Testis (tissue), 3 donors: ENCODE measurements around the gene SLC24A3. TPM values are rescaled to one million over a fixed set of nuclear protein-coding genes. Genes with fewer than 3 reads are reported as not detected.

ENCODE experiments used
- DNase-seq: peaks from one replicate; pipeline ENCODE4 v3.0.0-alpha.2; 2019
- H3K27ac ChIP-seq, 2 donors: fragments of 200-600 bp; sonication (generic); one replicate each; pipeline ENCODE4 v1.5.1; 2019
- H3K27me3 ChIP-seq: fragments of 200-600 bp; sonication (generic); one replicate; pipeline ENCODE4 v1.5.1; 2019
- H3K36me3 ChIP-seq: fragments of 200-600 bp; sonication (generic); one replicate; pipeline ENCODE4 v1.5.1; 2017; ENCODE audit warnings: low read depth; ENCODE audit errors: missing control alignments
- H3K4me1 ChIP-seq: fragments of 200-600 bp; sonication (generic); one replicate; pipeline ENCODE4 v1.5.1; 2019
- H3K4me3 ChIP-seq, 2 donors: fragments of 200-600 bp; sonication (generic); one replicate each; pipeline ENCODE4 v1.5.1; 2017 to 2019
- H3K9me3 ChIP-seq: fragments of 200-600 bp; sonication (generic); one replicate; pipeline ENCODE4 v1.5.1; 2017
- CTCF ChIP-seq, 3 experiments: fragments of 450-650 bp in 2 of 3; fragments of 200-600 bp in 1 of 3; sonication (generic) in 1 of 3; IDR thresholded peaks; one replicate each; pipeline ENCODE4 v1.5.1; 2016 to 2019; ENCODE audit warnings: antibody characterized with exemption in 3 of 3, mild to moderate bottlenecking in 2 of 3, moderate library complexity in 1 of 3
- POLR2A ChIP-seq: fragments of 450-650 bp; IDR thresholded peaks from one replicate; pipeline ENCODE4 v1.6.1; 2017; ENCODE audit warnings: antibody characterized with exemption, mild to moderate bottlenecking, moderate library complexity
- WGBS, 2 donors: methylation state at CpG; one replicate each; pipeline ENCODE4 v1.1.5; 2018; 5-methylcytosine and 5-hydroxymethylcytosine counted together
- intact Hi-C: fragments of 100-400 bp; cut with DNase I; formaldehyde crosslinking; loops from one replicate; pipeline ENCODE4 v1.15.1; 2023; ENCODE audit warnings: low total_unique reads
- polyA plus RNA-seq: library from polyadenylated mRNA; stranded (reverse); fragments of 350-450 nt; fragmentation: Illumina TruSeq; extraction: RNeasy Lipid Tissue Mini Kit (QIAGEN cat#74804); gene quantifications from one replicate; pipeline ENCODE4 v1.2.3, GENCODE V29; 2014; ENCODE audit warnings: low read depth, low replicate concordance; ENCODE audit not compliant: insufficient read depth
- total RNA-seq, 2 donors: library from RNA; depleted of rRNA; stranded (reverse); fragments of >200 nt; gene quantifications; one replicate each; pipeline ENCODE4 v1.2.3, GENCODE V29; 2016

Gene SLC24A3
- total and polyA plus RNA-seq, 3 donors from 2014 or later, result 2.4 to 4.5 (median 3.8) TPM

- no peaks in the 10 kb centered on the region for H3K9me3 ChIP-seq
- TF ChIP-seq POLR2A (no peak), CTCF (IDR thresholded peaks at IDR 0.05) (no peak)
- H3K4me1 ChIP-seq, result no peaks in the 10 kb centered on the region
- H3K4me3 ChIP-seq, result no peak overlapping the region
- intact Hi-C loops, result no loop called here
- no peaks in the 10 kb centered on the region for H3K27me3 ChIP-seq
- no peak overlapping the region for H3K27ac ChIP-seq
- 89 to 92% methylated on average over 3 of the region's 3 CpGs for WGBS, 2 donors
- DNase-seq, result no peak
- H3K36me3 ChIP-seq, result no peaks in the 10 kb centered on the region
These were observed 222.9 kb downstream of the SLC24A3 start for GRCh38 chr20:19435316-19435715.

DNA sequence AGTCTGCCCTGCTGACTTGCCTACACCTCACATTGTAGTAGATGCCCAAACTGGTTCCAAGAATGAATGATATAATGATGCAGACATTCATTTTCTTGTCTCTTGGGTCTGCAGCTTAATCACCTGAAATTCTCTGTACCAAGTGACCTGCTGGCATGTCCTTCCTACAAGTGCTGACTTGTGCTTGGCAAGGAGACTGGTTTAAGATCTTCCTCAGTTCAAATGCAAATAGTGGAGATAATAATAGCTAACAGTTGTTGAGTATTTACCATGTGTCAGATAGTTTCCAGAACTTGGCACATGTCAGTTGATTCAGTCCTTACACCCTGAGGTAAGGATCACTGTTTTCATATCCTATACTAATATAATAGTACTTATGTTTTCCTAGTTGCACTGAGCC is 223.4 kb downstream of the SLC24A3 start:
- Histone ChIP-seq H3K4me3 (no peak overlapping the region), H3K9me3 (no peaks in the 10 kb centered on the region), H3K4me1 (no peaks in the 10 kb centered on the region), H3K36me3 (no peaks in the 10 kb centered on the region), H3K27me3 (no peaks in the 10 kb centered on the region), H3K27ac (no peak overlapping the region)
- TF ChIP-seq CTCF (IDR thresholded peaks at IDR 0.05), result no peak
- TF ChIP-seq POLR2A, result no peak
- intact Hi-C loops, result no loop called here
- no peak for DNase-seq

DNA sequence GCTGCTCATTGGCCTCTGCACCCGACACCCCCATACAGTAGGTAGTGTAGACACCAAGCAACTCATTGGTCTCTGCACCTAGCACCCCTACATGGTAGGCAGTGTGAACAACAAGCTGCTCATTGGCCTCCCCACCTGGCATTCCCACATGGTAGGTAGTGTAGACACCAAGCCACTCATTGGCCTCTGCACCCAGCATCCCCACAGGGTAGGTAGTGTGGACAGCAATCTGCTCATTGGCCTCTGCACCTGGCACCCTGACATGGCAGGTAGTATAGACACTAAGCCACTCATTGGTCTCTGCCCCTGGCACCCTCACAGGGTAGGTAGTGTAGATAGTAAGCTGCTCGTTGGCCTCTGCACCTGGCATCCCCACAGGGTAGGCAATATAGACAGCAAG is 226.0 kb downstream of the SLC24A3 start:
- no peak overlapping the region for H3K27ac ChIP-seq
- H3K27me3 ChIP-seq, result no peaks in the 10 kb centered on the region
- no peak overlapping the region for H3K4me3 ChIP-seq
- TF ChIP-seq POLR2A (no peak), CTCF (IDR thresholded peaks at IDR 0.05) (no peak)
- no peaks in the 10 kb centered on the region for H3K4me1 ChIP-seq
- no peak for DNase-seq
- H3K36me3 ChIP-seq, result no peaks in the 10 kb centered on the region
- no peaks in the 10 kb centered on the region for H3K9me3 ChIP-seq
- 80% methylated on average over 2 of the region's 2 CpGs for WGBS, 2 donors
- intact Hi-C loops, result no loop called here

DNA sequence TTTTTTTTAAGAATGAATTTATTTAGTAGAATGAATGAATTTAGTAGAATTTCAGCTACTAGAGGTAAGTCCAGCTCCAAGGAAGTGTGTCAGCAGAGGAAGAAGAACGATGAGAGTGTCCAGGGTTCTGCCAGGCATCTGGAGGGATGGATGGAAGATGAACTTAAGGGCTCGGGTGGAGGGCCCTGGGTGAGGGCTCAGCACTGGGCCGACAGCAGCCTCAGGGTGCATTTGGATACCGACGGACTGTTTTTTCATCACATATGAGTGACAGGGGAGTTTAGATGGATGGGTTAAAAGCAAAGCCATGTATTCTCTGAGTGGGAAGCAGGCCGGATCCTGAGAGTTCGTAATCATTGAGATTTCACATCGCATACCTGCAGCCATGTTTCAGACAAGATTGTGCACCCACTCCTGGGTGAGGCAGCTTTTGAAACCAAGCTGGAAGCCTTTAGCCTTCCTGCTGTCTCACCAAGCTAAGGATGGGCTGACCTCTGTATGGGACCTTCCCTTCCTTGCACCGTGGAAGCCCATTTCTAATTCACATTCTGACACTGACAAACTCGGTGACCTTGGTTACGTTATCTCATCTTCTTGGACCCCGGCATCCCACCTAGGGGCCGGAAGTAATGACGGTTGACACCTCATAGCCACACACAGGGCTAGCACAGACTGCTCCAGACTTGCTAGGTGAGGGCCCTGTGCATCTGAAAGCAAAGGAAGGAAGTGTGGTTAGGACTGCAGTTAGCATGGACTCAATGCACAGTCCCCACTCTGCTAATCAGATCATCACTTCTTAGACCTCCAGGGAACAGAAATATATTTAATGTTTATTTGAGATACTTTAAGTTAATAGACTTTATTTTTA is 228.5 kb downstream of the SLC24A3 start:
- TF ChIP-seq CTCF (IDR thresholded peaks at IDR 0.05) (no peak), POLR2A (no peak)

DNA sequence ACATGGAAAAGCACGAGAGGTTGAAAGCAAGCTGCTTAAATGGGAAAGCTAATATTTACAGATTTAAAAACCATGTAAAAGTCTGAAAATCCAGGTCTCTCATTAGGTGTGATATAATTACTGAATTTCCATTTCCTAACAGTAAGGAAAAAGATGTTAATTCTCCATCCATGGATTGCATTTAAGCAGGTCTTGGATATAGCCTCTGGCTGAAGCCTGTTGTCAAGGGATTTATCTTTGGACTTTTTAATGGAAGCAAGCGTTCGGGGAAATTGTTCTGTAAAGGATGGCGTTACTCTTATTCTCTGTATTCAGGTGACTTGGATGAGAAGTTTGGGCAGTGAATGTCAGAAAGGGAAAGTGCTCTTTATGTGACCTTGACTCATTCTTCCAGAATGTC is 233.8 kb downstream of the SLC24A3 start:
- no peak overlapping the region for H3K27ac ChIP-seq
- H3K4me1 ChIP-seq, result peaks cover 3% of the 10 kb centered on the region
- 92 to 97% methylated on average over 4 of the region's 4 CpGs for WGBS, 2 donors
- H3K36me3 ChIP-seq, result no peaks in the 10 kb centered on the region
- no peak for TF ChIP-seq CTCF (IDR thresholded peaks at IDR 0.05)
- TF ChIP-seq POLR2A, result no peak
- DNase-seq, result no peak
- no peak overlapping the region for H3K4me3 ChIP-seq
- intact Hi-C loops, result no loop called here
- H3K27me3 ChIP-seq, result no peaks in the 10 kb centered on the region
- H3K9me3 ChIP-seq, result no peaks in the 10 kb centered on the region

More for the DNA sequence above, 228.5 kb downstream of the SLC24A3 start:
- Histone ChIP-seq H3K4me3 (no peak overlapping the region), H3K36me3 (no peaks in the 10 kb centered on the region), H3K27ac (no peak overlapping the region), H3K27me3 (no peaks in the 10 kb centered on the region), H3K9me3 (no peaks in the 10 kb centered on the region), H3K4me1 (no peaks in the 10 kb centered on the region)
- intact Hi-C loops, result no loop called here
- WGBS, 2 donors, result 79 to 85% methylated on average over 14 of the region's 14 CpGs
- DNase-seq, result no peak
